Neural crest cell (in vitro differentiated cells): ENCODE measurements around the gene TMC3. TPM values are rescaled to one million over a fixed set of nuclear protein-coding genes. Genes with fewer than 3 reads are reported as not detected.

Experiments
- DNase-seq: peaks from one replicate; pipeline ENCODE4 v3.0.0; 2021; ENCODE audit warnings: low read depth, mixed read lengths, low spot score
- H3K27ac Mint-ChIP-seq: one replicate; pipeline ENCODE4 v1.8.0; 2021; ENCODE audit warnings: mild to moderate bottlenecking, mixed read lengths; ENCODE audit not compliant: unreplicated experiment
- H3K27me3 Mint-ChIP-seq: 2 replicates; pipeline ENCODE4 v1.8.0; 2021; ENCODE audit warnings: low read depth, mild to moderate bottlenecking, mixed read lengths
- H3K36me3 Mint-ChIP-seq: 2 replicates; pipeline ENCODE4 v1.8.0; 2021; ENCODE audit warnings: low read depth, mild to moderate bottlenecking, mixed read lengths
- H3K4me1 Mint-ChIP-seq: 2 replicates; pipeline ENCODE4 v1.8.0; 2021; ENCODE audit warnings: mixed read lengths
- H3K4me3 Mint-ChIP-seq: one replicate; pipeline ENCODE4 v1.8.0; 2021; ENCODE audit warnings: mild to moderate bottlenecking, mixed read lengths
- H3K9me3 Mint-ChIP-seq: 2 replicates; pipeline ENCODE4 v1.8.0; 2021; ENCODE audit warnings: mixed read lengths
- CTCF ChIP-seq: fragments of 200-600 bp; sonication (generic); conservative IDR thresholded peaks from 2 replicates; pipeline ENCODE4 v1.5.0; 2021; ENCODE audit warnings: antibody characterized with exemption, mild to moderate bottlenecking
- total RNA-seq: library from RNA; stranded (reverse); gene quantifications from 2 replicates; pipeline ENCODE4 v1.2.1, GENCODE V29; 2021

Gene TMC3
- total RNA-seq, 1 donor from 2014 or later, result not detected

- H3K9me3 Mint-ChIP-seq, result no peaks in the 10 kb centered on the region
- H3K4me1 Mint-ChIP-seq, result peaks cover 12% of the 10 kb centered on the region
- H3K27me3 Mint-ChIP-seq, result no peaks in the 10 kb centered on the region
- TF ChIP-seq CTCF, result no peak
- DNase-seq, result no peak
- H3K4me3 Mint-ChIP-seq, result no peak overlapping the region
- no peak overlapping the region for H3K27ac Mint-ChIP-seq
- H3K36me3 Mint-ChIP-seq, result no peaks in the 10 kb centered on the region
Measured at GRCh38 chr15:81297603-81298575, 76.1 kb downstream of the TMC3 start.

- Mint-ChIP-seq H3K4me3 (no peak overlapping the region), H3K27me3 (no peaks in the 10 kb centered on the region), H3K9me3 (no peaks in the 10 kb centered on the region), H3K36me3 (no peaks in the 10 kb centered on the region), H3K27ac (no peak overlapping the region), H3K4me1 (peaks cover 12% of the 10 kb centered on the region)
- DNase-seq, result no peak
- TF ChIP-seq CTCF, result no peak
Measured at GRCh38 chr15:81297147-81297572, 76.9 kb downstream of the TMC3 start.

GRCh38 chr15:81296673-81297072 is 77.3 kb downstream of the TMC3 start:
- H3K4me1 Mint-ChIP-seq, result peaks cover 12% of the 10 kb centered on the region
- no peaks in the 10 kb centered on the region for H3K36me3 Mint-ChIP-seq
- no peak for TF ChIP-seq CTCF
- no peak for DNase-seq
- H3K4me3 Mint-ChIP-seq, result no peak overlapping the region
- H3K27ac Mint-ChIP-seq, result no peak overlapping the region
- H3K9me3 Mint-ChIP-seq, result no peaks in the 10 kb centered on the region
- no peaks in the 10 kb centered on the region for H3K27me3 Mint-ChIP-seq

DNA sequence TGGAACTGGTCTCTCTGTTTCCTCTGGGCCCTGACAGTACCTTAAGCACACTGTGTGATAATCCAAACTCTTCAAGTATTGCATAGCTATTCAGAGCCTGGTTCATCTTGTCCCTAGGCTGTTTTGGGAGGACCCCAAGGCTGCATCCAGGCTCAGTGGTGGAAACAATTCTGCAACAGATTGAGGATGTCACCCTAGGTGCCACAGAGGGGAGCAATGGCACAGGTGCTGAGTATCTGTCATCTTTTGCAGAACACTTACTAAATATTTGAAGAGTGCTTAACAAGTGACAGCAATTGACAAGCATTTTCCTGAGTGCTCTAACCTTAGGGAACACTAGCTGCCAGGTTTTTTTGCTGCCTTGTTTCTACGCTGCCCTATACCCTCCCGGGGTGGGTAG is 77.8 kb downstream of the TMC3 start:
- Mint-ChIP-seq H3K27me3 (no peaks in the 10 kb centered on the region), H3K9me3 (no peaks in the 10 kb centered on the region), H3K4me3 (no peak overlapping the region), H3K27ac (no peak overlapping the region), H3K4me1 (peaks cover 12% of the 10 kb centered on the region), H3K36me3 (no peaks in the 10 kb centered on the region)
- no peak for DNase-seq
- no peak for TF ChIP-seq CTCF

- Mint-ChIP-seq H3K9me3 (no peaks in the 10 kb centered on the region), H3K27ac (no peak overlapping the region), H3K27me3 (no peaks in the 10 kb centered on the region)
Measured at GRCh38 chr15:81295486-81296121, 78.4 kb downstream of the TMC3 start.

More at GRCh38 chr15:81295486-81296121, 78.4 kb downstream of the TMC3 start:
- no peak overlapping the region for H3K4me3 Mint-ChIP-seq
- peaks cover 12% of the 10 kb centered on the region for H3K4me1 Mint-ChIP-seq
- H3K36me3 Mint-ChIP-seq, result no peaks in the 10 kb centered on the region
- DNase-seq, result no peak
- no peak for TF ChIP-seq CTCF
